ENCODE results near the gene COPS7B. TPM values are rescaled to one million over a fixed set of nuclear protein-coding genes. Genes with fewer than 3 reads are reported as not detected.

The COPS7B gene
- total and polyA plus RNA-seq, 9 of the 15 experiments (the other 6 are each of a cell fraction or from before 2014, with no cell fraction given): 6.0 to 50.7 (median 21.8) TPM

- H3K4me3 ChIP-seq: no peak overlapping the region
- CTCF ChIA-PET (ENCODE audit: low intra/inter-chr PET ratio): no interaction called here
- H3K4me2 ChIP-seq (ENCODE audit: insufficient read depth, low read length): no peak overlapping the region
- H3K9ac ChIP-seq (ENCODE audit: insufficient read depth in 1 of 2, low read depth in 2 of 2, low read length in 2 of 2): no peak overlapping the region
- POLR2A ChIA-PET: interaction anchor here (0.6 kb wide), 1 partner anchor 179 kb away, joined by 4 read pairs; no protein-coding TSS in a partner anchor
- WGBS (ENCODE audit: insufficient coverage, low coverage, missing lambda C conversion rate): 63% methylated on average over 3 of the region's 3 CpGs
- H3K27ac ChIP-seq (ENCODE audit: extremely low read depth, low read depth, low read length): no peak overlapping the region
- intact Hi-C loops (cut with micrococcal nuclease): no loop called here
- peaks cover 4 to 5% of the 10 kb centered on the region in 2 experiments; a peak in 1 of 5 replicates for H3K4me1 ChIP-seq (replicated peaks in 1 of 2; ENCODE audit: control insufficient read depth in 2 of 2, insufficient read depth in 2 of 2, low read length in 2 of 2)
- peaks cover 4% of the 10 kb centered on the region; the same call in 1 of the 2 replicates for H4K20me1 ChIP-seq (replicated peaks; ENCODE audit: control insufficient read depth, insufficient read depth, low read length)
- no peaks in the 10 kb centered on the region for H3K9me1 ChIP-seq (ENCODE audit: control insufficient read depth, insufficient read depth, low read length)
- H2AFZ ChIP-seq (ENCODE audit: low read depth, low read length): no peak overlapping the region
- DNase-seq (ENCODE audit: extremely low read depth in 1 of 4, low spot score in 3 of 4): no peak
- no TSS peak for BruUV-seq (replicated peaks)
- peaks cover 49% of the 10 kb centered on the region; the same call in 2 of the 3 replicates for H3K36me3 ChIP-seq (ENCODE audit: control insufficient read depth, insufficient read depth, low read length)
- FAIRE-seq: no peak
- TF ChIP-seq C11orf30 (IDR thresholded peaks at IDR 0.05; ENCODE audit: low read depth) (no peak), POLR2AphosphoS5 (IDR thresholded peaks at IDR 0.05; ENCODE audit: control insufficient read depth, insufficient read depth, low read depth, low read length) (no peak), EP400 (IDR thresholded peaks at IDR 0.05) (no peak), ZNF408 (CRISPR knock-in tag; IDR thresholded peaks at IDR 0.05; ENCODE audit: low read depth) (no peak), ZNF740 (CRISPR knock-in tag; IDR thresholded peaks at IDR 0.05) (no peak), ZNF740 (tag; IDR thresholded peaks at IDR 0.05) (no peak), NCOA6 (IDR thresholded peaks at IDR 0.05) (no peak), CREB1 (IDR thresholded peaks at IDR 0.05) (no peak), CREB1 (CRISPR knock-in tag; IDR thresholded peaks at IDR 0.05) (no peak), OTX1 (CRISPR knock-in tag; IDR thresholded peaks at IDR 0.05) (no peak), MCM5 (IDR thresholded peaks at IDR 0.05; ENCODE audit: low read depth) (no peak)
- no peaks in the 10 kb centered on the region for H3K9me3 ChIP-seq (replicated peaks; ENCODE audit: control insufficient read depth, insufficient read depth, low read depth, low read length)
- no peak for ATAC-seq
- H3K79me2 ChIP-seq (ENCODE audit: control insufficient read depth, insufficient read depth, low read length): peaks cover 37% of the 10 kb centered on the region
- H3K27me3 ChIP-seq (ENCODE audit: control insufficient read depth in 2 of 2, insufficient read depth in 2 of 2, low read length in 2 of 2): no peaks in the 10 kb centered on the region
- in situ Hi-C loops (cut with MboI): no loop called here
These were observed 4.9 kb downstream of the COPS7B start for GRCh38 chr2:231791107-231791506.
